HEK293 (cell line): ENCODE measurements around the gene TANC1.

Experiments
- ZNF626 ChIP-seq: fragments of 450-650 bp; sonication (Bioruptor Pico); formaldehyde crosslinking; IDR thresholded peaks from 2 replicates; pipeline ENCODE4 v1.5.1; 2018; ENCODE audit warnings: missing biosample characterization, missing genetic modification characterization, inconsistent platforms
- ZNF76 ChIP-seq: fragments of 450-650 bp; formaldehyde crosslinking; IDR thresholded peaks from 2 replicates; pipeline ENCODE4; 2016; ENCODE audit warnings: low read depth, missing biosample characterization, missing genetic modification characterization, borderline replicate concordance
- TF ChIP-seq, protein P1 (sequence below): fragments of 450-650 bp; formaldehyde crosslinking; IDR thresholded peaks from 2 replicates; pipeline ENCODE4 v1.5.1; 2017; ENCODE audit warnings: missing biosample characterization, missing genetic modification characterization
- TF ChIP-seq, protein P2 (sequence below): fragments of 450-650 bp; formaldehyde crosslinking; IDR thresholded peaks from 2 replicates; pipeline ENCODE4 v1.5.1; 2016; ENCODE audit warnings: missing biosample characterization, missing genetic modification characterization

DNA sequence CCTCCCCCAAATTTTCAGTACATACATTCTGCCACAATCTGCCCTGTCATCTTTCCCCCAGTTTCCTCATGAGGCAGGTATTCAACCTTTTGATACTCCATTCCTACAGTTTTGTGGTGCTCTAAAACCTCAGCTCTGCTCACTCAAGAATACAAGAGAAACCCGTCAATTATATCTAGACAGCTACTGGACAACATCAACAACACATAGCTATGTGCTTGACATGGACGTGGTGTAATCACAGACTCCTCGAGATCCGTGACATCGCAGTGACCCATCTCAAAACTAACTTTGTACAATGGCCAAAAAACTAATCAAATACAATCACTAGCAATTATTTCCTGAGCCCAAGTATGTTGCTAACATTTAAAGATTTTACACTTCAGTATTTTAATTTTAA, 294.5 kb downstream of the TANC1 start:
- TF ChIP-seq, protein P1, sequence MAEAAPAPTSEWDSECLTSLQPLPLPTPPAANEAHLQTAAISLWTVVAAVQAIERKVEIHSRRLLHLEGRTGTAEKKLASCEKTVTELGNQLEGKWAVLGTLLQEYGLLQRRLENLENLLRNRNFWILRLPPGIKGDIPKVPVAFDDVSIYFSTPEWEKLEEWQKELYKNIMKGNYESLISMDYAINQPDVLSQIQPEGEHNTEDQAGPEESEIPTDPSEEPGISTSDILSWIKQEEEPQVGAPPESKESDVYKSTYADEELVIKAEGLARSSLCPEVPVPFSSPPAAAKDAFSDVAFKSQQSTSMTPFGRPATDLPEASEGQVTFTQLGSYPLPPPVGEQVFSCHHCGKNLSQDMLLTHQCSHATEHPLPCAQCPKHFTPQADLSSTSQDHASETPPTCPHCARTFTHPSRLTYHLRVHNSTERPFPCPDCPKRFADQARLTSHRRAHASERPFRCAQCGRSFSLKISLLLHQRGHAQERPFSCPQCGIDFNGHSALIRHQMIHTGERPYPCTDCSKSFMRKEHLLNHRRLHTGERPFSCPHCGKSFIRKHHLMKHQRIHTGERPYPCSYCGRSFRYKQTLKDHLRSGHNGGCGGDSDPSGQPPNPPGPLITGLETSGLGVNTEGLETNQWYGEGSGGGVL (tag by site-specific recombination): no peak
- TF ChIP-seq, protein P2, sequence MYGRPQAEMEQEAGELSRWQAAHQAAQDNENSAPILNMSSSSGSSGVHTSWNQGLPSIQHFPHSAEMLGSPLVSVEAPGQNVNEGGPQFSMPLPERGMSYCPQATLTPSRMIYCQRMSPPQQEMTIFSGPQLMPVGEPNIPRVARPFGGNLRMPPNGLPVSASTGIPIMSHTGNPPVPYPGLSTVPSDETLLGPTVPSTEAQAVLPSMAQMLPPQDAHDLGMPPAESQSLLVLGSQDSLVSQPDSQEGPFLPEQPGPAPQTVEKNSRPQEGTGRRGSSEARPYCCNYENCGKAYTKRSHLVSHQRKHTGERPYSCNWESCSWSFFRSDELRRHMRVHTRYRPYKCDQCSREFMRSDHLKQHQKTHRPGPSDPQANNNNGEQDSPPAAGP: no peak
- TF ChIP-seq ZNF626 (tag by site-specific recombination) (no peak), ZNF76 (no peak)
